Esophagus muscularis mucosa (tissue), 4 donors: ENCODE results near the gene SCP2. TPM values are rescaled to one million over a fixed set of nuclear protein-coding genes. Genes with fewer than 3 reads are reported as not detected.

ENCODE experiments used
- DNase-seq: peaks from one replicate; pipeline ENCODE4 v3.0.0-alpha.2; 2017; ENCODE audit errors: extremely low spot score
- H3K27ac ChIP-seq, 4 donors: fragments of 200-600 bp; sonication (generic); replicated peaks in 1 of 4; 1 replicate in 3 of 4; 2 replicates in 1 of 4; pipeline ENCODE4 v1.5.1; 2016 to 2019; ENCODE audit warnings: mild to moderate bottlenecking in 1 of 4
- H3K27me3 ChIP-seq, 4 donors: fragments of 200-600 bp; sonication (generic); one replicate each; pipeline versions ENCODE4 v1.5.1 to v1.6.0; 2016 to 2019
- H3K36me3 ChIP-seq, 4 donors: fragments of 200-600 bp; sonication (generic); one replicate each; pipeline ENCODE4 v1.5.1; 2016 to 2019
- H3K4me1 ChIP-seq, 4 donors: fragments of 200-600 bp; sonication (generic); one replicate each; pipeline ENCODE4 v1.5.1; 2016 to 2019
- H3K4me3 ChIP-seq, 4 donors: fragments of 200-600 bp; sonication (generic); 1 replicate in 2 of 4; 2 replicates in 2 of 4; pipeline ENCODE4 v1.5.1; 2016 to 2019; ENCODE audit warnings: mild to moderate bottlenecking in 4 of 4, moderate library complexity in 1 of 4
- H3K9me3 ChIP-seq, 4 donors: fragments of 200-600 bp; sonication (generic); 1 replicate in 3 of 4; 2 replicates in 1 of 4; pipeline ENCODE4 v1.5.1; 2016 to 2019
- EP300 ChIP-seq: sonication (generic); formaldehyde crosslinking; IDR thresholded peaks from one replicate; pipeline ENCODE4 v1.6.1; 2017; ENCODE audit warnings: antibody characterized with exemption
- POLR2A ChIP-seq: fragments of 450-650 bp; IDR thresholded peaks from one replicate; pipeline ENCODE4 v1.6.1; 2017; ENCODE audit warnings: antibody characterized with exemption, moderate library complexity, mild to moderate bottlenecking, low read depth
- POLR2AphosphoS5 ChIP-seq, 2 donors: sonication (generic); formaldehyde crosslinking; IDR thresholded peaks; one replicate each; pipeline ENCODE4 v1.6.1; 2017; ENCODE audit warnings: antibody characterized with exemption in 2 of 2
- WGBS: methylation state at CpG from one replicate; pipeline ENCODE4 v1.1.5; 2018; 5-methylcytosine and 5-hydroxymethylcytosine counted together
- intact Hi-C: fragments of 100-400 bp; cut with DNase I; formaldehyde crosslinking; loops from one replicate; pipeline ENCODE4 v1.15.1; 2023
- total RNA-seq, 4 donors: library from RNA; depleted of rRNA; stranded (reverse); fragments of >200 nt; gene quantifications; one replicate each; pipeline versions ENCODE4 v1.1.0 to v1.2.1, GENCODE V29; 2016
- TF ChIP-seq, protein P1 (sequence below), 3 experiments: fragments of 200-600 bp in 2 of 3; fragments of 450-650 bp in 1 of 3; sonication (generic) in 2 of 3; IDR thresholded peaks; one replicate each; pipeline ENCODE4 v1.5.1; 2017 to 2019; ENCODE audit warnings: antibody characterized with exemption in 3 of 3, mild to moderate bottlenecking in 2 of 3, moderate library complexity in 1 of 3

Gene SCP2
- total RNA-seq, 4 donors from 2014 or later: 83.0 to 94.3 (median 92.1) TPM

DNA sequence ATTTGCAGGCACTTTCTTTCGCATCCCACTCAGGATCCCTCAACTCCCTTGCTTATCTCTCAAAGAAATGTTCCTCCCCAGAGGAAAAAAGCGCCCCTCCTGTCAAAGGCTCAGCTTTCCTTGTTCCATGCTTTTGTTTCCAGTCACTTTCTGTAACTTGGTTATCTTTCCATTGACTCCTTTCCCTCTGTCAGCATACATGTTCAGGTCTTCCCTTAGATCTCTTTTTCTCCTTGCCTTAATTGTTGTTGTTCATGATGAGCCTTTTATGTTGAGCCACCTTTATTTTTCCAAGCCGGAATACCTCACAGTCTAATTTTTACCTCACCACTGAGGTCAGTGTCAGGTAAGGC is 88.4 kb downstream of the SCP2 start:
- intact Hi-C loops: loop anchor here (10.0 kb wide), 1 partner anchor 169 kb away; no protein-coding TSS in a partner anchor
- Histone ChIP-seq H3K27ac (peak overlapping the region in 3 of 4 donors; percentile 44 to 62 (median 56)), H3K36me3 (peaks cover 0 to 10% (median 5%) of the 10 kb centered on the region in 4 donors), H3K27me3 (no peaks in the 10 kb centered on the region), H3K4me1 (peaks cover 13 to 23% (median 23%) of the 10 kb centered on the region in 4 donors), H3K9me3 (no peaks in the 10 kb centered on the region), H3K4me3 (peak overlapping the region; percentile 53 to 63 (median 56))
- WGBS: 19% methylated on average over 3 of the region's 3 CpGs
- no peak for DNase-seq
- no peak for TF ChIP-seq EP300
- TF ChIP-seq POLR2A: no peak

DNA sequence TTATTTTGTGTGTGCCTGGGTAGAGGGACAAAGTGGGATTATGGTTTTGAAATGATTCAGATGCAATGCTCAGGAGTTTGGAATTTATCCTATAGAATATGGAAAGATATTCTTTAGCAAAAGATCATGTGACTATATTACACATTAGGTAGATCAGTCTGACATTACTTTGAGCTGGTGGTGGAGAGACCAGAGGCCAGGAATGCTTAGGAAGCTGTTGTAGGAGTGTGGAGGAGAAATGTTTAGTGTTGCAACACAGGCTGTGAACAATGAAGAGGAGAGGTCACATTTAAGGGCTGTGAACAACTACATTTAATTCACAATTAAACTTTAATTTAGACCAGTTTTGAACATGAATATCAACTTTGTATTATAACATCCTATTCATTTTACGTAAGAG is 89.6 kb downstream of the SCP2 start:
- H3K4me3 ChIP-seq: no peak overlapping the region
- intact Hi-C loops: loop anchor here (10.0 kb wide), 1 partner anchor 168 kb away; no protein-coding TSS in a partner anchor
- no peak for DNase-seq
- TF ChIP-seq POLR2A (no peak), EP300 (no peak), POLR2AphosphoS5 (IDR thresholded peaks at IDR 0.05) (no peak)
- TF ChIP-seq, protein P1, sequence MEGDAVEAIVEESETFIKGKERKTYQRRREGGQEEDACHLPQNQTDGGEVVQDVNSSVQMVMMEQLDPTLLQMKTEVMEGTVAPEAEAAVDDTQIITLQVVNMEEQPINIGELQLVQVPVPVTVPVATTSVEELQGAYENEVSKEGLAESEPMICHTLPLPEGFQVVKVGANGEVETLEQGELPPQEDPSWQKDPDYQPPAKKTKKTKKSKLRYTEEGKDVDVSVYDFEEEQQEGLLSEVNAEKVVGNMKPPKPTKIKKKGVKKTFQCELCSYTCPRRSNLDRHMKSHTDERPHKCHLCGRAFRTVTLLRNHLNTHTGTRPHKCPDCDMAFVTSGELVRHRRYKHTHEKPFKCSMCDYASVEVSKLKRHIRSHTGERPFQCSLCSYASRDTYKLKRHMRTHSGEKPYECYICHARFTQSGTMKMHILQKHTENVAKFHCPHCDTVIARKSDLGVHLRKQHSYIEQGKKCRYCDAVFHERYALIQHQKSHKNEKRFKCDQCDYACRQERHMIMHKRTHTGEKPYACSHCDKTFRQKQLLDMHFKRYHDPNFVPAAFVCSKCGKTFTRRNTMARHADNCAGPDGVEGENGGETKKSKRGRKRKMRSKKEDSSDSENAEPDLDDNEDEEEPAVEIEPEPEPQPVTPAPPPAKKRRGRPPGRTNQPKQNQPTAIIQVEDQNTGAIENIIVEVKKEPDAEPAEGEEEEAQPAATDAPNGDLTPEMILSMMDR (IDR thresholded peaks at IDR 0.05): no peak
- H3K27me3 ChIP-seq: no peaks in the 10 kb centered on the region
- no peak overlapping the region for H3K27ac ChIP-seq
- H3K4me1 ChIP-seq: peaks cover 13 to 23% (median 23%) of the 10 kb centered on the region in 4 donors
- WGBS: 84% methylated on average over 1 of the region's 1 CpG
- H3K36me3 ChIP-seq: peaks cover 0 to 10% (median 5%) of the 10 kb centered on the region in 4 donors
- no peaks in the 10 kb centered on the region for H3K9me3 ChIP-seq

DNA sequence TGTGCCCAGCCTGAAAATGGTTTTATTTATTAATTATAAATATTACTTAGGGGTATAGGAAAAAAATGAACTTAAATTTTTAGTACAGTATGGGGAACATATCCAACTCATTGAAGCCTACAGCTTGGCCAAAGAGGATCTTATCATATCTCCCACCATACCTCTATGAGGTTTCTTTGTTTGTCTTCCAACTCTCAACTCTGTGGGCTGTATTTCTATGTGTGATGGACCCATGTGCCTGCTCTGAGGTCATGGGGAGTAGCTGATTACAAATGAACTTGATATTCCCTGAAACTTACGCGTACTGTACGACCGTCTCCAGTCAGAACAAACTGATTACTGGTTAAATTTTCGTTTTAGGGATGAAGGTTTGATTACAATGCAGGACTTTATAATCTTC is 93.5 kb downstream of the SCP2 start:
- no peak overlapping the region for H3K27ac ChIP-seq
- no peak for DNase-seq
- intact Hi-C loops: no loop called here
- H3K4me3 ChIP-seq: no peak overlapping the region
- no peaks in the 10 kb centered on the region for H3K27me3 ChIP-seq
- no peak for TF ChIP-seq EP300
- TF ChIP-seq, protein P1 (IDR thresholded peaks at IDR 0.05): no peak
- TF ChIP-seq POLR2AphosphoS5 (IDR thresholded peaks at IDR 0.05): no peak
- no peak for TF ChIP-seq POLR2A
- 60% methylated on average over 5 of the region's 5 CpGs for WGBS
- H3K9me3 ChIP-seq: no peaks in the 10 kb centered on the region
- H3K36me3 ChIP-seq: peaks cover 0 to 10% (median 5%) of the 10 kb centered on the region in 4 donors
- H3K4me1 ChIP-seq: peaks cover 21 to 26% (median 24%) of the 10 kb centered on the region in 4 donors

DNA sequence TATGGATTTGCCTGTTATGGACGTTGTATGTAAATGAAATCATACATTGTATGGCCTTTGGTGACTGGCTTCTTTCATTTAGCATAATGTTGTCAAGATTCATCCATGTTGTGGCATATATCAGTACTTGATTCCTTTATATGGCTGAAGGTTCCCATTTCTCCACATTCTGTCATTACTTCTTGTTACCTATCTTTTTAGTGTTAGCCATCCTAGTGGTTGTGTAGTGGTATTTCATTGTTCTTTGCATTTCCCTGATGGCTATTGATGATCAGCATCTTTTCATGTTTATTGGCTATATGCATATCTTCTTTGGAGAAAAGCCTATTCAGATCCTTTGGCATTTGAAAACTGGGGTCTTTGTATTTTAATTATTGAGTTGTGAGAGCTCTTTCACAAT is 95.1 kb downstream of the SCP2 start:
- H3K4me3 ChIP-seq: no peak overlapping the region
- no peaks in the 10 kb centered on the region for H3K9me3 ChIP-seq
- H3K27me3 ChIP-seq: no peaks in the 10 kb centered on the region
- WGBS: 91% methylated on average over 1 of the region's 1 CpG
- TF ChIP-seq, protein P1 (IDR thresholded peaks at IDR 0.05): no peak
- no peak for TF ChIP-seq POLR2A
- TF ChIP-seq EP300: no peak
- no peak for TF ChIP-seq POLR2AphosphoS5 (IDR thresholded peaks at IDR 0.05)
- peaks cover 11 to 15% (median 12%) of the 10 kb centered on the region in 4 donors for H3K4me1 ChIP-seq
- peaks cover 0 to 16% (median 5%) of the 10 kb centered on the region in 4 donors for H3K36me3 ChIP-seq
- no peak overlapping the region for H3K27ac ChIP-seq
- intact Hi-C loops: no loop called here
- no peak for DNase-seq

DNA sequence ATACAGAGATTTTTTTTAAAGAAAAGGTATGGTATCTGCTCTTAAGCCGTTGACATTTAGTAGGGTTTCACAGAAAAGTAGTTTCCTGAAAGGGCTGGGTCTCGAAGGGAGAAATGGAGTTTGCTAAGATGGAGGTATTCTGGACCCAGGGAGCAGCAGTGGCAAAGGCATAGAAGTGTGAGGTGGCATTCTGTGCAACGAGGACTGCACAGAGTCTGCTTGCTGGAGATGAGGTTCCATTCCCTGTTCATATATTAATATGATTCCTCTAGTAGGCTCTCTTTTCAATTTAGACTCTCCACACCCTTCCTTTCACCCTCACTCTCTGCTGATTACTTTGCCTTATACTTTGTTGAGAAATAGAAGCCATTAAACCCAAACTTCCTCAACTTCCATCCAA is 96.5 kb downstream of the SCP2 start:
- Histone ChIP-seq H3K36me3 (peaks cover 0 to 14% (median under 1%) of the 10 kb centered on the region in 4 donors), H3K4me3 (no peak overlapping the region), H3K27me3 (no peaks in the 10 kb centered on the region), H3K4me1 (peaks cover 11 to 15% (median 12%) of the 10 kb centered on the region in 4 donors), H3K9me3 (no peaks in the 10 kb centered on the region), H3K27ac (no peak overlapping the region)
- intact Hi-C loops: no loop called here
- 90% methylated on average over 3 of the region's 3 CpGs for WGBS
- TF ChIP-seq POLR2AphosphoS5 (IDR thresholded peaks at IDR 0.05): no peak
- TF ChIP-seq EP300: no peak
- no peak for TF ChIP-seq POLR2A
- TF ChIP-seq, protein P1 (IDR thresholded peaks at IDR 0.05): no peak
- no peak for DNase-seq
